ENCODE measurements around the gene STAB2.

The STAB2 gene

DNA sequence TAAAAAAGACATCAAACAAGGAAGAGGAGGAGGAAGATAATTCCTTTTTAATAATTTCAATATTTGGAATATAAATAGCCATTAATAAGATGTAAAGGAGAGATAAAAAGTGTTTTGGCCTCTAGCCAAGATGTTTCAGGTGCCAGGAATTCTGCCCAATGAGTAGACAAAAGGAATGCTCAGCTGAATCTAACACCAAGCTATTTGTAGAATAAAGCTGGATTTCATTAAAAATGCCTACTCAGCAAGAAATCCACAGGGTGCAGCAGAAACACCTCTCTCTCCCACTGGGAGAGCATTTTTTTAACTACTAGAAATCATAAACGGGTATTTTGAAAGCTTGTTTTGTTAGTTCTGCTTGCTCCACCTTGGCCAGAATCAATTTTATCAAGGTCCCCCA lies 4.1 kb upstream of the STAB2 start:
- Histone ChIP-seq H3K4me1 (ENCODE audit: control insufficient read depth, insufficient read depth, low read length) (no peaks in the 10 kb centered on the region), H3K27me3 (ENCODE audit: control insufficient read depth in 1 of 2, insufficient read depth in 2 of 2, low read length in 2 of 2) (no peaks in the 10 kb centered on the region), H3K27ac (ENCODE audit: low read length) (no peak overlapping the region), H3K9ac (ENCODE audit: low read length in 2 of 2) (no peak overlapping the region), H3K9me3 (ENCODE audit: control insufficient read depth in 2 of 2, low read length in 2 of 2) (no peaks in the 10 kb centered on the region), H3K36me3 (ENCODE audit: control insufficient read depth in 2 of 2, insufficient read depth in 2 of 2, low read length in 2 of 2) (no peaks in the 10 kb centered on the region), H3K4me3 (ENCODE audit: low read length in 2 of 2) (no peak overlapping the region)

DNA sequence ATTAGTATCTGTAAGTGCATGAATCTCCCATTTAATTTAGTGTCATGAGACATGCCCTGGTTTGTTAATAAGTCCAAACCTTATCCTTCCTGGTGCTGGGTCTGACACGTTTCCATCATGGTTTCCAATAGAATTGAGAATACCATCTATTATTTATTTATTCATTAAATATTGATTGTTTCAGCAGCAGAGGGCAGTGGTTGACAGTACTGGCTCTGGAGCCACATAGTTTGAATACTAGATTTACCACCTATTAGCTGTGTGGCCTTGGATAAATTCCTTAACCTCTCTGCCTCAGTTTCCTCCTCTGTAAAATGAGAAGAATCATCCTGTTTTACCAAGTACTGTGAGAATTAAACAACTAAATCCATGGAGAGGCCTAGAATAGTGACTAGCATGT lies 941 bp upstream of the STAB2 start:
- no peak overlapping the region for H3K4me3 ChIP-seq (ENCODE audit: low read length in 2 of 2)
- no peak overlapping the region for H3K9ac ChIP-seq (ENCODE audit: low read length in 2 of 2)
- H3K4me1 ChIP-seq (ENCODE audit: control insufficient read depth, insufficient read depth, low read length): no peaks in the 10 kb centered on the region
- no peaks in the 10 kb centered on the region for H3K27me3 ChIP-seq (ENCODE audit: control insufficient read depth in 1 of 2, insufficient read depth in 2 of 2, low read length in 2 of 2)
- no peaks in the 10 kb centered on the region for H3K9me3 ChIP-seq (ENCODE audit: control insufficient read depth in 2 of 2, low read length in 2 of 2)
- no peaks in the 10 kb centered on the region for H3K36me3 ChIP-seq (ENCODE audit: control insufficient read depth in 2 of 2, insufficient read depth in 2 of 2, low read length in 2 of 2)
- H3K27ac ChIP-seq (ENCODE audit: low read length): no peak overlapping the region

DNA sequence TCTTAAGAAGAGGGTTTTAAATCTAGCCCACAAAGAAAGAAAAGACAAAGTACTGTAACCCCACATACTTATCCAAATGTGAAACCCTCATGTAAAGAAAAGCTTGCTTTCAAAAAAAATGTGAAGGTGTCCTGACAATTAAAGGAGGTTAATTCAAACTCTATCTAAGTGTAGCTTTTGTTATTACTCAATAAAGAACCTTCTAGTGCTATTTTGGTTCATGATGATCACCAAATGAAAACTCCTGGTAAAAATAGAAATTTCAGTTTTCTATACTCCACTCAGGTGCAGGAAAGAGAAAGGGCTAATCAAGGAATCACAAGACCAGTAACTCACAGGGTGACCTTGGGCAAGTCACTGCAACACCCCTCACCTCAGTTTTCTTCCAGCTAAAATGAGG lies 1.6 kb downstream of the STAB2 start:
- Histone ChIP-seq H3K9ac (ENCODE audit: low read length in 2 of 2) (no peak overlapping the region), H3K36me3 (ENCODE audit: control insufficient read depth in 2 of 2, insufficient read depth in 2 of 2, low read length in 2 of 2) (no peaks in the 10 kb centered on the region), H3K27ac (ENCODE audit: low read length) (no peak overlapping the region), H3K9me3 (ENCODE audit: control insufficient read depth in 2 of 2, low read length in 2 of 2) (no peaks in the 10 kb centered on the region), H3K4me3 (ENCODE audit: low read length in 2 of 2) (no peak overlapping the region), H3K27me3 (ENCODE audit: control insufficient read depth in 1 of 2, insufficient read depth in 2 of 2, low read length in 2 of 2) (no peaks in the 10 kb centered on the region), H3K4me1 (ENCODE audit: control insufficient read depth, insufficient read depth, low read length) (no peaks in the 10 kb centered on the region)

DNA sequence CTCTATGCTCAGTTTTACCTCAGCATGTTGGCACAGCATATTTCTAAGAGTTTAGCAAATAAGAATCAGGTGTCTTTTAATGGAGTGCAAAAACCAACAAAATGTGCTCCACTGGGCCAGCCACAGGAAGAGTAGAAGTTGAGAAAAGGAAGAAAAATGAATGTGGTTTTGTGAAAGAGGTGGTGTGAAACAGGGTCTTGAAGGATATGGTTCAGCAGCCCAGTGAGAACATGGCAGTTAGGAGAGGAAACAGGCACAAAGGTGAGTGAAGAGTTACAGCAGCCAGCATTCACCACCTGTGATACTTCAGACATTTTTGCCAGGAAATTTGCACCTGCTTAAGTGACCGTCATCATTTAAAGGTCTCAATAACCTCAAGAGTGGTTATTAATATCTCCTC lies 2.4 kb downstream of the STAB2 start:
- H3K4me1 ChIP-seq (ENCODE audit: control insufficient read depth, insufficient read depth, low read length): no peaks in the 10 kb centered on the region
- H3K9me3 ChIP-seq (ENCODE audit: control insufficient read depth in 2 of 2, low read length in 2 of 2): no peaks in the 10 kb centered on the region
- H3K9ac ChIP-seq (ENCODE audit: low read length in 2 of 2): no peak overlapping the region
- H3K4me3 ChIP-seq (ENCODE audit: low read length in 2 of 2): no peak overlapping the region
- H3K27ac ChIP-seq (ENCODE audit: low read length): no peak overlapping the region
- H3K27me3 ChIP-seq (ENCODE audit: control insufficient read depth in 1 of 2, insufficient read depth in 2 of 2, low read length in 2 of 2): no peaks in the 10 kb centered on the region
- H3K36me3 ChIP-seq (ENCODE audit: control insufficient read depth in 2 of 2, insufficient read depth in 2 of 2, low read length in 2 of 2): no peaks in the 10 kb centered on the region

DNA sequence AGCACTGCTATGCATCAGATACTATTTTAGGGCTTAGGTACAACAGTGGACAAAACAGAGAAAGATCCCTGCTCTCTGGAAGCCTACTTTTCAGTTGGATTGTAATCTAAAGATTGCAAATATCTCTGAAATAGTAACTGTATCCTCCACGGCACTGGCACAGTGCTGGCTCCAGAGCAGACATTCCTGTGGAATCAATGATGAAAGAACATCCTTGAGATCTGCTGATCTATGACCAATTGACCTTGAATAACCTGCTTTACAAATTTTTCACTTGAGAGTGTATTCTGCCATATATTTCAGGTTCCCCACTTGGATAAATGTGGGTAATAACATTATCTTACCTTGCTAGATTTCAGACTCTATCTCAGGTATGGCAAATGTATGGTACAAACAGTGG lies 3.2 kb downstream of the STAB2 start:
- no peaks in the 10 kb centered on the region for H3K4me1 ChIP-seq (ENCODE audit: control insufficient read depth, insufficient read depth, low read length)
- no peak overlapping the region for H3K9ac ChIP-seq (ENCODE audit: low read length in 2 of 2)

DNA sequence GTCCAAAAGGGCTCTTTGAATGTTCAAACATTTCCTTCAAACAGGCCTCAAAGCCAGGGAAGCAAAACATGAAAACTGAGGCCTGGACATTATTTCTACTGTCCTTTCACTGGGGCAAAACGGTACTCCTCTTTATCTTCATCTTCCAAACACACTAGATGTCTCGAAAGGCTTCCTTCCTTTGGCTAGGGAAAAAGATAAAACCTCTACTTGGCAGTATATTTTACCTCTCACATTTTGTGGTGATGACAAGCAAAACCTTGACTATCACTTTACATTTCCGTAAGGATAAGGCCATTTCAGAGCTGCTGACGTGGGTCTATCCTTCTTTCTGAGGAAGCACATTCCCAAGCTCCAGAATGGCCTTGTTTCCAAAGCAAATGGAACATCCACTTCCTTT lies 9.9 kb downstream of the STAB2 start:
- H3K27ac ChIP-seq (ENCODE audit: low read length): no peak overlapping the region
- H3K36me3 ChIP-seq (ENCODE audit: control insufficient read depth in 2 of 2, insufficient read depth in 2 of 2, low read length in 2 of 2): no peaks in the 10 kb centered on the region
- no peaks in the 10 kb centered on the region for H3K27me3 ChIP-seq (ENCODE audit: control insufficient read depth in 1 of 2, insufficient read depth in 2 of 2, low read length in 2 of 2)
- no peaks in the 10 kb centered on the region for H3K4me1 ChIP-seq (ENCODE audit: control insufficient read depth, insufficient read depth, low read length)
- H3K4me3 ChIP-seq (ENCODE audit: low read length in 2 of 2): no peak overlapping the region
- H3K9me3 ChIP-seq (ENCODE audit: control insufficient read depth in 2 of 2, low read length in 2 of 2): no peaks in the 10 kb centered on the region
- H3K9ac ChIP-seq (ENCODE audit: low read length in 2 of 2): no peak overlapping the region

More for the DNA sequence above, 3.2 kb downstream of the STAB2 start:
- no peaks in the 10 kb centered on the region for H3K27me3 ChIP-seq (ENCODE audit: control insufficient read depth in 1 of 2, insufficient read depth in 2 of 2, low read length in 2 of 2)
- H3K27ac ChIP-seq (ENCODE audit: low read length): no peak overlapping the region
- no peaks in the 10 kb centered on the region for H3K9me3 ChIP-seq (ENCODE audit: control insufficient read depth in 2 of 2, low read length in 2 of 2)
- no peaks in the 10 kb centered on the region for H3K36me3 ChIP-seq (ENCODE audit: control insufficient read depth in 2 of 2, insufficient read depth in 2 of 2, low read length in 2 of 2)
- no peak overlapping the region for H3K4me3 ChIP-seq (ENCODE audit: low read length in 2 of 2)

DNA sequence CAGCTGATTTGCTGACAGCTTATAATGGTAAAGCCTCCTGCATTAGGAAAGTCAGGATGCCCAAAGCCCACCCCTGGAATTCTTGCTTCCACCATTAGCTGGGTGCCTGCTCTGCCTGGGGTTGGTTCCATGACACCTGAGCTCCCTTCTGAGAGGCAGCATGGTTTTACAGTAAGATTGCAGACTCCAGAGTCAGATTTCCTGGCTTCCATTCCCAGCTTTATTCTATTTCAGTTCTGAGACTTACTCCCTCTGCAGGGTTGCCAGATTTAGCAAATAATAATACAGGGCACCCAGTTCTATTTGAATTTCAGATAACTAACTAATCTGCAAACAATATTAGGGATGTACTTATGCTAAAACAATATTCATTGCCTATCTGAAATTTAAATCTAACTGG lies 12.2 kb downstream of the STAB2 start:
- Histone ChIP-seq H3K9ac (ENCODE audit: low read length in 2 of 2) (no peak overlapping the region), H3K9me3 (ENCODE audit: control insufficient read depth in 2 of 2, low read length in 2 of 2) (no peaks in the 10 kb centered on the region), H3K27me3 (ENCODE audit: control insufficient read depth in 1 of 2, insufficient read depth in 2 of 2, low read length in 2 of 2) (no peaks in the 10 kb centered on the region), H3K36me3 (ENCODE audit: control insufficient read depth in 2 of 2, insufficient read depth in 2 of 2, low read length in 2 of 2) (no peaks in the 10 kb centered on the region), H3K4me3 (ENCODE audit: low read length in 2 of 2) (no peak overlapping the region), H3K27ac (ENCODE audit: low read length) (no peak overlapping the region), H3K4me1 (ENCODE audit: control insufficient read depth, insufficient read depth, low read length) (no peaks in the 10 kb centered on the region)

DNA sequence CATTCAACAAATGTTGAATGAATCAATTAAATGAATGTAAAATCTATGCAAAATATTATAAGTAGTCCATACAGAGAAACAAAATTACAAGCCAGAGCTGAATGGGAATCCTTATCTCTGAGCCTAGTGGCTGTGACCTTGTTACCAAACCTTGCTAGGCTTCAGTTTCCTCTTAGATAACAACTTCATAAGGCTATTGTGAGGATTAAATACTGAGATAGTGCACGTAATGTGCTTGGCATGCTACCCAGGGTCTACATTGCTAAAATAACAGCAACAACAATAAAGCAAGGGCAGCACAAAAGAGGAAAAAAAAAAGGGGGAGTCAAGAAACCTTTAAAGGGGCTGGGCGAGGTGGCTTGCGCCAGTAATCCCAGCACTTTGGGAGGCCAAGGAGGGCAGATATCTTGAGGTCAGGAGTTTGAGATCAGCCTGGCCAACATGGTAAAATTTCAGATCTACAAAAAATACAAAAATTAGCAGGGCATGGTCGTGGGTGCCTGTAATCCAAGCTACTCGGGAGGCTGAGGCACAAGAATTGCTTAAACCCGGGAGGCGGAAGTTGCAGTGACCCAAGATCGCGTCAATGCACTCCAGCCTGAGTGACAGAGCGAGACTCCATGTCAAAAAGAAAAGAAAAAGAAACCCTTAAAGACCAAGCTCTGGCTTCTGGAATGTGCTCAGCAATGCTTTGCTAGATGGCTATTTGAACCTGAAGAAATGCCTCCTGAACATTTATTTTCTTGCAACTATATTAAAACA lies 14.1 kb downstream of the STAB2 start:
- Histone ChIP-seq H3K27me3 (ENCODE audit: control insufficient read depth in 1 of 2, insufficient read depth in 2 of 2, low read length in 2 of 2) (no peaks in the 10 kb centered on the region), H3K36me3 (ENCODE audit: control insufficient read depth in 2 of 2, insufficient read depth in 2 of 2, low read length in 2 of 2) (no peaks in the 10 kb centered on the region), H3K9me3 (ENCODE audit: control insufficient read depth in 2 of 2, low read length in 2 of 2) (no peaks in the 10 kb centered on the region), H3K9ac (ENCODE audit: low read length in 2 of 2) (no peak overlapping the region), H3K27ac (ENCODE audit: low read length) (no peak overlapping the region), H3K4me1 (ENCODE audit: control insufficient read depth, insufficient read depth, low read length) (no peaks in the 10 kb centered on the region), H3K4me3 (ENCODE audit: low read length in 2 of 2) (no peak overlapping the region)

DNA sequence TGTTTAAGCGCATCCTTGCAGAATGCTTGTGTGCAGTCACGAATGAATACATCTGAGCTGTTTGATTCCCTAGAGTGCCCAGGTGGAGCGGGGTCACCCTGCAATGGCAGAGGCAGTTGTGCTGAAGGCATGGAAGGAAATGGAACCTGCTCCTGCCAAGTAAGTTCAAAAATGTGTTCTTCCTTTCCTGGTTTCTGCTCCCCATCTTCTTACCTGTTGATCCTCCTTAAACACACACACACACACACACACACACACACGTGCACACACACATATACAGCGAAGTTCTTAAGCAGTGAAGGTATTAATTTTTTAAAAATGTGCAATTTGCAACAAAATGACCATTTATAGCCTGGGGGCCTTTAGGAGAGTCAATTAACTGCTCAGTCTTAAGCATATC lies 33.3 kb downstream of the STAB2 start:
- H3K36me3 ChIP-seq (ENCODE audit: control insufficient read depth in 2 of 2, insufficient read depth in 2 of 2, low read length in 2 of 2): no peaks in the 10 kb centered on the region
- H3K9me3 ChIP-seq (ENCODE audit: control insufficient read depth in 2 of 2, low read length in 2 of 2): peaks cover 0 to 2% of the 10 kb centered on the region in 2 donors

DNA sequence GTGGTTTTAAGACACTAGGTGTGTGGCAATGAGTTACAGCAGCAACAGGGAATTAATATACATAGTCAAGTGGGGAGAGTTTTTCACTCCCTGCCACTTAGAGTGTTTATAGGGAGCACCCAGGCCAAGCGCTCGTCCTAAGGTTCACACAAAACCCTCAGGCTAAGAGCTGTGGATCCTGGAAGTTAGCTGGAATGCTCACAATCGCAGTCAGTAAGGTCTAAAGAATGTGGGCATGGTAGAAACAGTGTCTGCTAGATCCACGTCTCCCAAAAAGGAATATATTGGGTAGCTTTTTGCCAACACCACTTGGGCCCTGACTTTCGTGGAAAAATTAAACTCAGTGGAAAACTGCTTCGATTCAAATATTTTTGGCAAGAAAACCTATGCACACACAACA lies 36.6 kb downstream of the STAB2 start:
- Histone ChIP-seq H3K27ac (ENCODE audit: low read length) (no peak overlapping the region), H3K4me1 (ENCODE audit: control insufficient read depth, insufficient read depth, low read length) (no peaks in the 10 kb centered on the region), H3K27me3 (ENCODE audit: control insufficient read depth in 1 of 2, insufficient read depth in 2 of 2, low read length in 2 of 2) (no peaks in the 10 kb centered on the region), H3K9me3 (ENCODE audit: control insufficient read depth in 2 of 2, low read length in 2 of 2) (no peaks in the 10 kb centered on the region), H3K36me3 (ENCODE audit: control insufficient read depth in 2 of 2, insufficient read depth in 2 of 2, low read length in 2 of 2) (no peaks in the 10 kb centered on the region), H3K9ac (ENCODE audit: low read length in 2 of 2) (no peak overlapping the region), H3K4me3 (ENCODE audit: low read length in 2 of 2) (no peak overlapping the region)

More for the DNA sequence above, 33.3 kb downstream of the STAB2 start:
- Histone ChIP-seq H3K4me1 (ENCODE audit: control insufficient read depth, insufficient read depth, low read length) (no peaks in the 10 kb centered on the region), H3K9ac (ENCODE audit: low read length in 2 of 2) (no peak overlapping the region), H3K4me3 (ENCODE audit: low read length in 2 of 2) (no peak overlapping the region), H3K27me3 (ENCODE audit: control insufficient read depth in 1 of 2, insufficient read depth in 2 of 2, low read length in 2 of 2) (no peaks in the 10 kb centered on the region), H3K27ac (ENCODE audit: low read length) (no peak overlapping the region)

DNA sequence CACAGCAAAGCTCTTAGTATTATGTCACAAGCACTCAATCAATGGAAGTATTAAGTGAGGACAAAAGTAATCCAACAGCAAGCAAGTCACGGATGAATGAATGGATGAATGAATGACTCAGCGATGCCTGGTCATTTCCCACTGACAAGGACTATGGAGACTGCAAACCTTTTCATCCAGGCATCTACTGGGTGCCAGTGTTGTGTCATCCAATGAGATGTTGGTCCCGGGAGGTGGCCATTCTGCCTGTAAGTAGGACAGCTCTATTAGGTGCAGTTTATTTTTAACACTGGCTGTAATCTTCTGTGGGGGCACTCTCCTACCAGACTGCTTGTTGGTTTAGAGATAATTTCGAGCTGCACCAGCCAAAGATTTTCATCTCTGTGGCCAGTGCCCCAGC lies 39.4 kb downstream of the STAB2 start:
- no peaks in the 10 kb centered on the region for H3K4me1 ChIP-seq (ENCODE audit: control insufficient read depth, insufficient read depth, low read length)
- no peak overlapping the region for H3K4me3 ChIP-seq (ENCODE audit: low read length in 2 of 2)
- H3K27me3 ChIP-seq (ENCODE audit: control insufficient read depth in 1 of 2, insufficient read depth in 2 of 2, low read length in 2 of 2): no peaks in the 10 kb centered on the region
- H3K36me3 ChIP-seq (ENCODE audit: control insufficient read depth in 2 of 2, insufficient read depth in 2 of 2, low read length in 2 of 2): no peaks in the 10 kb centered on the region
- H3K27ac ChIP-seq (ENCODE audit: low read length): no peak overlapping the region
- no peak overlapping the region for H3K9ac ChIP-seq (ENCODE audit: low read length in 2 of 2)
- H3K9me3 ChIP-seq (ENCODE audit: control insufficient read depth in 2 of 2, low read length in 2 of 2): no peaks in the 10 kb centered on the region
